ENCODE data around the gene ERC2. TPM values are rescaled to one million over a fixed set of nuclear protein-coding genes. Genes with fewer than 3 reads are reported as not detected.

Gene ERC2
- polyA plus RNA-seq, 2 of the 4 experiments (the other 2 are of a cell fraction): 0.16 TPM; not detected in 1

- TF ChIP-seq JUNB (IDR thresholded peaks at IDR 0.05): no peak
- TF ChIP-seq MAX (IDR thresholded peaks at IDR 0.05): no peak
- TF ChIP-seq EP300 (IDR thresholded peaks at IDR 0.05): no peak
- no peak for TF ChIP-seq MYC (IDR thresholded peaks at IDR 0.05; ENCODE audit: borderline replicate concordance, low read length)
- no peak for TF ChIP-seq POLR2AphosphoS2 (conservative IDR thresholded peaks at IDR 0.05; ENCODE audit: low read length)
Measured at GRCh38 chr3:56361731-56362130, 106.5 kb downstream of the ERC2 start (continued).

GRCh38 chr3:56357266-56357665 is 111.0 kb downstream of the ERC2 start:
- DNase-seq (ENCODE audit: low read depth in 1 of 2, low spot score in 1 of 2) (no peak), ATAC-seq (no peak), FAIRE-seq (no peak)
- no peak overlapping the region for H3K27ac ChIP-seq
- no peak overlapping the region for H3K4me3 ChIP-seq
- 83% methylated on average over 1 of the region's 3 CpGs for WGBS (ENCODE audit: missing lambda C conversion rate)
- ChIA-PET POLR2A (no interaction called here), CTCF (interaction anchor here (1.3 to 1.6 kb wide), 2 partner anchors 17 to 90 kb away, joined by 4 to 10 read pairs; no protein-coding TSS in a partner anchor)
- H3K4me1 ChIP-seq: peaks cover 7% of the 10 kb centered on the region; the same call in 1 of the 3 replicates
- no peak overlapping the region for H3K4me2 ChIP-seq
- TF ChIP-seq HEYL (CRISPR knock-in tag; IDR thresholded peaks at IDR 0.05) (no peak), POLR2AphosphoS2 (conservative IDR thresholded peaks at IDR 0.05; ENCODE audit: low read length) (no peak), NR3C1 (IDR thresholded peaks at IDR 0.05) (no peak), ESRRA (IDR thresholded peaks at IDR 0.05; ENCODE audit: borderline replicate concordance, low read length) (no peak)
- no peaks in the 10 kb centered on the region for H3K9me3 ChIP-seq

GRCh38 chr3:56356808-56357207 is 111.5 kb downstream of the ERC2 start:
- Histone ChIP-seq H3K27ac (no peak overlapping the region), H3K9me3 (no peaks in the 10 kb centered on the region), H3K4me1 (peaks cover 7% of the 10 kb centered on the region; the same call in 1 of the 3 replicates), H3K4me3 (no peak overlapping the region), H3K4me2 (no peak overlapping the region)
- ChIA-PET CTCF (interaction anchor here (1.2 to 1.6 kb wide), 3 partner anchors 16 to 138 kb away, joined by 3 to 10 read pairs (median 4); no protein-coding TSS in a partner anchor), POLR2A (no interaction called here)
- no peak for TF ChIP-seq TP53 (CRISPR knock-in tag; IDR thresholded peaks at IDR 0.05)
- TF ChIP-seq TFCP2L1 (CRISPR knock-in tag; IDR thresholded peaks at IDR 0.05): no peak
- TF ChIP-seq ZC3H11A (IDR thresholded peaks at IDR 0.05): no peak
- no peak for TF ChIP-seq FOSB (CRISPR knock-in tag; IDR thresholded peaks at IDR 0.05)
- no peak for TF ChIP-seq ATOH8 (CRISPR knock-in tag; IDR thresholded peaks at IDR 0.05; ENCODE audit: low read depth)
- no peak for TF ChIP-seq NPAS2 (CRISPR knock-in tag; IDR thresholded peaks at IDR 0.05; ENCODE audit: borderline replicate concordance)
- no peak for TF ChIP-seq SREBF2 (IDR thresholded peaks at IDR 0.05)
- TF ChIP-seq RCOR1 (IDR thresholded peaks at IDR 0.05; ENCODE audit: low read depth, low read length): no peak
- no peak for TF ChIP-seq E2F6 (IDR thresholded peaks at IDR 0.05; ENCODE audit: borderline replicate concordance, low read depth)
- FAIRE-seq (no peak), ATAC-seq (no peak), DNase-seq (ENCODE audit: low read depth in 1 of 2, low spot score in 1 of 2) (no peak)

- Histone ChIP-seq H3K4me3 (no peak overlapping the region), H3K9me3 (no peaks in the 10 kb centered on the region), H3K4me2 (peak overlapping the region; percentile 32; the same call in 1 of the 3 replicates), H3K4me1 (peaks cover 7% of the 10 kb centered on the region; the same call in 1 of the 3 replicates), H3K27ac (no peak overlapping the region)
- ATAC-seq: peak; percentile 19 to 39; a peak in 2 of 6 replicates
- WGBS (ENCODE audit: missing lambda C conversion rate): 38% methylated on average over 7 of the region's 7 CpGs
- CTCF ChIA-PET: interaction anchor here (0.6 to 1.6 kb wide), 4 partner anchors 12 to 139 kb away, joined by 3 to 10 read pairs (median 4); no protein-coding TSS in a partner anchor
- no peak for FAIRE-seq
- POLR2A ChIA-PET: no interaction called here
- TF ChIP-seq CHD4 (IDR thresholded peaks at IDR 0.05; ENCODE audit: borderline replicate concordance): no peak
- TF ChIP-seq ATOH8 (CRISPR knock-in tag; IDR thresholded peaks at IDR 0.05; ENCODE audit: low read depth): no peak
- no peak for TF ChIP-seq CTCF (IDR thresholded peaks at IDR 0.05)
- no peak for TF ChIP-seq POLR2A (IDR thresholded peaks at IDR 0.05; ENCODE audit: low read length)
- no peak for TF ChIP-seq RAD21 (conservative IDR thresholded peaks at IDR 0.05 in 1 of 2, IDR thresholded peaks at IDR 0.05 in 1 of 2)
- TF ChIP-seq CHD2 (IDR thresholded peaks at IDR 0.05; ENCODE audit: low read length, partially characterized antibody): no peak
- TF ChIP-seq ESRRA (IDR thresholded peaks at IDR 0.05; ENCODE audit: borderline replicate concordance, low read length): no peak
- no peak for TF ChIP-seq MAX (IDR thresholded peaks at IDR 0.05)
- no peak for TF ChIP-seq NFE2L2 (conservative IDR thresholded peaks at IDR 0.05; ENCODE audit: low read length)
- no peak for TF ChIP-seq NR3C1 (IDR thresholded peaks at IDR 0.05)
- TF ChIP-seq HOXA7 (CRISPR knock-in tag; IDR thresholded peaks at IDR 0.05): no peak
- no peak for TF ChIP-seq JUNB (IDR thresholded peaks at IDR 0.05)
- DNase-seq (ENCODE audit: low read depth in 1 of 2, low spot score in 1 of 2): peak in 1 of 2 experiments; percentile 18
Measured at GRCh38 chr3:56355570-56356185, 112.6 kb downstream of the ERC2 start.
